ENCODE data around the gene PPP6R2. TPM values are rescaled to one million over a fixed set of nuclear protein-coding genes. Genes with fewer than 3 reads are reported as not detected.

PPP6R2 gene
- total and polyA plus RNA-seq, 10 donors = 23.6 to 76.2 (median 62.1) TPM

GRCh38 chr22:50447576-50448551, 104.7 kb downstream of the PPP6R2 start:
- no peaks in the 10 kb centered on the region for H3K9me3 ChIP-seq
- H3K36me3 ChIP-seq = peaks cover 0 to 100% (median 52%) of the 10 kb centered on the region in 6 donors
- H3K4me1 ChIP-seq = peaks cover 0 to 42% (median 14%) of the 10 kb centered on the region in 6 donors
- no peak for DNase-seq
- intact Hi-C loops (cut with DNase I; ENCODE audit: low total_unique reads) = no loop called here
- H3K4me3 ChIP-seq = no peak overlapping the region
- no peaks in the 10 kb centered on the region for H3K27me3 ChIP-seq (replicated peaks in 1 of 7)
- 89 to 94% (median 90%) methylated on average over 23 to 27 of the region's 27 CpGs for WGBS, 5 donors
- TF ChIP-seq POLR2AphosphoS5 (IDR thresholded peaks at IDR 0.05) = peak in 2 of 3 donors; percentile 31 to 66
- TF ChIP-seq POLR2A (IDR thresholded peaks at IDR 0.05) = no peak
- TF ChIP-seq CTCF (IDR thresholded peaks at IDR 0.05 in 8 of 11, conservative IDR thresholded peaks at IDR 0.05 in 3 of 11) = no peak
- peak overlapping the region in 1 of 8 donors; percentile 2 for H3K27ac ChIP-seq

- Histone ChIP-seq H3K4me3 (no peak overlapping the region), H3K9me3 (no peaks in the 10 kb centered on the region), H3K27me3 (replicated peaks in 1 of 7) (no peaks in the 10 kb centered on the region), H3K27ac (no peak overlapping the region), H3K36me3 (peaks cover 0 to 100% (median 70%) of the 10 kb centered on the region in 6 donors), H3K4me1 (peaks cover 0 to 7% (median 0%) of the 10 kb centered on the region in 6 donors)
- intact Hi-C loops (cut with DNase I; ENCODE audit: low total_unique reads) = no loop called here
- WGBS, 5 donors = 80 to 88% (median 86%) methylated on average over 5 of the region's 5 CpGs
- DNase-seq = no peak
- TF ChIP-seq CTCF (IDR thresholded peaks at IDR 0.05 in 8 of 11, conservative IDR thresholded peaks at IDR 0.05 in 3 of 11) = no peak
- TF ChIP-seq POLR2A (IDR thresholded peaks at IDR 0.05) = no peak
- no peak for TF ChIP-seq POLR2AphosphoS5 (IDR thresholded peaks at IDR 0.05)
Measured at GRCh38 chr22:50452649-50453048, 109.5 kb downstream of the PPP6R2 start.

GRCh38 chr22:50454556-50455075, 111.5 kb downstream of the PPP6R2 start:
- Histone ChIP-seq H3K4me1 (peaks cover 0 to 5% (median 0%) of the 10 kb centered on the region in 6 donors), H3K36me3 (peaks cover 0 to 100% (median 69%) of the 10 kb centered on the region in 6 donors), H3K4me3 (no peak overlapping the region), H3K27me3 (replicated peaks in 1 of 7) (no peaks in the 10 kb centered on the region), H3K27ac (no peak overlapping the region), H3K9me3 (no peaks in the 10 kb centered on the region)
- intact Hi-C loops (cut with DNase I; ENCODE audit: low total_unique reads) = no loop called here
- TF ChIP-seq POLR2AphosphoS5 (IDR thresholded peaks at IDR 0.05) = peak in 1 of 3 donors; percentile 12
- TF ChIP-seq POLR2A (IDR thresholded peaks at IDR 0.05) = no peak
- no peak for DNase-seq
- WGBS, 5 donors = 92 to 97% (median 95%) methylated on average over 19 to 27 of the region's 27 CpGs

GRCh38 chr22:50455201-50455600, 112.1 kb downstream of the PPP6R2 start:
- 95 to 98% (median 97%) methylated on average over 13 to 18 of the region's 18 CpGs for WGBS, 5 donors
- H3K4me3 ChIP-seq = no peak overlapping the region
- DNase-seq = no peak
- no peaks in the 10 kb centered on the region for H3K9me3 ChIP-seq
- H3K27me3 ChIP-seq (replicated peaks in 1 of 7) = no peaks in the 10 kb centered on the region
- intact Hi-C loops (cut with DNase I; ENCODE audit: low total_unique reads) = no loop called here
- peak in 1 of 3 donors; percentile 34 for TF ChIP-seq POLR2AphosphoS5 (IDR thresholded peaks at IDR 0.05)
- no peak for TF ChIP-seq CTCF (IDR thresholded peaks at IDR 0.05 in 8 of 11, conservative IDR thresholded peaks at IDR 0.05 in 3 of 11)
- no peak overlapping the region for H3K27ac ChIP-seq
- H3K36me3 ChIP-seq = peaks cover 0 to 100% (median 70%) of the 10 kb centered on the region in 6 donors
- no peaks in the 10 kb centered on the region for H3K4me1 ChIP-seq

Data from spleen (tissue), 11 donors.